Stimulated activated CD4-positive, alpha-beta T cell treated with anti-CD3 and anti-CD28 coated beads, TNF-alpha, amount 100 ng/mL, for 48 hours (primary cell): ENCODE results near the gene ODAD3.
"Not testable (repeated sequence)": the region's sequence is repeated elsewhere in the genome, so short reads cannot be mapped to it uniquely, and the experiment has no call there.

ENCODE experiments used
- DNase-seq, 3 donors: peaks; one replicate each; pipeline ENCODE4 v3.0.0-alpha.2; 2020; ENCODE audit warnings: low read depth in 3 of 3

Gene ODAD3

DNA sequence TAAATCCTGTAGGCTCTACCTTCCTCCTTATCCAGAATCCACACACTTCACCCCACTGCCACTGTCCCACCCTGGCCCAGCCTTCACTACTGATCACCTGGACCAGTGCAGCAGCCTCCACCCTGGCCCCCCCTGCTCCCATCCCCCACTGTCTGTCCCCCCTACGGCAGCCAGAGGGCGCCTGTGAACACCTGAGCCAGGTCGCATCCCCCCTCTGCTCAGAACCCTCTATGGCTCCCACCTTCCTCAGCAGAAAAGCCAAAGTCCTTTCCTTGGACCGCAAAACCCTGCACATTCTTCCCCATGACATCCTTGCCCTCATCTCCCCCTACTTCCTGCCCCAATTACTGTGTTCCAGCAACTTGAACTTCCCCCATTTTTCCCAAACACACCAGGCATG is 25.3 kb upstream of the ODAD3 start:
- DNase-seq, result no peak

DNA sequence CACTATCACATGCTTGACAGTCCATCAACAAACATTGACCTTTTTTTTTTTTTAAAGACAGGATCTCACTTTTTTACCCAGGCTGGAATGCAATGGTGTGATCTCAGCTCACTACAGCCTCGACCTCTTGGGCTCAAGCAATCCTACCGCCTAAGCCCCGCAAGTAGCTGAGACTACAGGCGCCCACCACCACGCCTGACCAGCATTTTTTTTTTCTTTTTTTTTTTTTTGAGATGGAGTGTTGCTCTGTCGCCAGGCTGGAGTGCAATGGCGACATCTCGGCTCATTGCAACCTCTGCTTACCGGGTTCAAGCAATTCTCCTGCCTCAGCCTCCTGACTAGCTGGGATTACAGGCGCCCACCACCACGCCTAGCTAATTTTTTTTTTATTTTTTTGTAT is 24.0 kb upstream of the ODAD3 start:
- not testable (repeated sequence) for DNase-seq

DNA sequence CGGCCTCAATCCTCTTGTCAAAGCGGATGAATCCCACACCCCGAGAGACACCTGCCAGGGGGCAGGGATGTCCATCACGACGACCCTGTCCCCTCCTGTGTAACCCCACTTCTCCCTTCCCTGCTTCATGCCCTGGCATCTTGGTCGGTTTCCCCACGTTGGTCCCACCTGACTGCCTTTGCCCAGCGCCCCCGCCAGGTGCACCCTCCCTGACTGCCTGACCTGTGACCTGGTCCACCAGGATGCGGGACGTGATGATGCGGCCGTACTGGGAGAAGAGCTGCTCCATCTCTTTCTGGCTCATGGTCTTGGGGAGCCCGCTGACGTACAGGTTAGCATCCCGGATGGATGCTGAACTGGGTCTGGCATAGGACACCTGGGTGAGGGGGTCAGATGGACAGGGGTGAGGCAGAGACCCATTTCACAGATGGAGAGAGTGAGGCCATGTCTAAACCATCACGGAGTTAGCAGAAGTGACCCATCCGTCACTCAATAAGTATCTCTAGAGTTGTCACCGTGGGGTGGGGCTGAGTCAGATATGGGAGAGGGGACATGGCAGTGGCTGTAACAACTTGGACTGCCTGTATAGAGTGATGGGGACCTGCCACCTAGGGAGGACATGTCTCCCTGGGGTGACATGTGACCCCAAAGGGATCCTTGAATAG is 23.4 kb upstream of the ODAD3 start:
- DNase-seq, result no peak

DNA sequence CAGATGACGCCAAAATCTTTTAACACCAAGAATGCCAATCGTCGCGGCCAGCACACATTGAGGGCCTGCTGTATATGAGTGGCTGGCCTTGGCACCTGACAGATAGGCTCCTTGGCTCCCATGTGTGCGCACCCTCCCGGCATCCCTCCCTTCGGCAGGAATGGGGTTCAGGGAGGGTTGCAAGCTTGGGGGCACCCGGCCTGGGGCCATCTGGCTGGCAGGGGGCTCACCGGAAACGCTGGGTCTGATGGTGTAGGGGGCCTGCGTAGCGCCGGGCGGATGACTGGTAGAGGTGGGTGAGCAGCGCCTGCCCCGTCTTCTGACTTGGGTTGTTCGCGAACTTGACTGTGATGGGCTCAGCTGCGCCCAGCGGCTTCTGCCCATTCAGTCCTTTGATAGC is 22.9 kb upstream of the ODAD3 start:
- DNase-seq, result no peak

DNA sequence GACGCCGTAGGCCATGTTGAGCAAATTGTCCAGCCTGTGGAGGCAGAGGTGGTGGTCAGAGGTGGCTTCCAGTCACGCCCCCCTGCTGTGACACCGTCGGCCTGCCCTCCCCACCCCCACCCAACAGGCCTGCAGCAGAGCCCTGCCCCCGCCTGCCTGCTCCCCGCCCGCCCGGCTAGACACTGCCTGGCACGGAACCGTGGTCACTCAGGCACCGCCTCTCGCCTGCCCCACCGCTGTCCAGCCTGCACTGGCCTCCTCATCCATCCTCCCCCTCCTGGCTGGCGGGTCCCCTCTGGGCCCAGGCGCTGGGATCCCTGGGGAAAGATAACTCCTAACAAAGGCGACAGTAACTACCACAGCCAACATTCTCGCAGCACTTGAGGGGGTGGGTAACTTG is 22.2 kb upstream of the ODAD3 start:
- DNase-seq, result no peak

DNA sequence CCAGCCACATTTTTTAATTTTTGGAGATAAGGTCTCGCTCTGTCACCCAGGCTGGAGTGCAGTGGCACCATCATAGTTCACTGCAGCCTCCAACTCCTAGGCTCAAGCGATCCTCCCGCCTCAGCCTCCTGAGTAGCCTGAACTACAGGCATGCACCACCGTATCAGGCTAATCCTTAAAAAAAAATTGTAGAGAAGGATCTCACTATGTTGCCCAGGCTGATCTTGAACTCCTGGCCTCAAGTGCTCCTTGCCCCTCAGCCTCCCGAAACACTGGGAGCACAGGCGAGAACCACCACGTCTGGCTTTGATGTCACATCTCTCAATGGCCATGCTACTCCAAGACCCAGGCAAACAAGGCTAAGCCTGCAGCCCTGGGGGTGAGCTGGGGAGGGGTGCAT is 21.7 kb upstream of the ODAD3 start:
- no peak for DNase-seq

DNA sequence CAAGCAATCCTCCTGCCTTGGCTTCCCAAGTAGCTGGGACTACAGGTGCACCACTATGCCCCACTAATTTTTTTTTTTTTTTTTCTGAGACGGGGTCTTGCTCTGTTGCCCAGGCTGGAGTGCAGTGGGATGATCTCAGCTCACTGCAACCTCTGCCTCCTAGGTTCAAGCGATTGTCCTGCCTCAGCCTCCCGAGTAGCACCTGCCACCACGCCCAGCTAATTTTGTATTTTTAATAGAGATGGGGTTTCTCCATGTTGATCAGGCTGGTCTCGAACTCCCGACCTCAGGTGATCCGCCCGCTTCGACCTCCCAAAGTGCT is 20.3 kb upstream of the ODAD3 start:
- DNase-seq, result not testable (repeated sequence)

DNA sequence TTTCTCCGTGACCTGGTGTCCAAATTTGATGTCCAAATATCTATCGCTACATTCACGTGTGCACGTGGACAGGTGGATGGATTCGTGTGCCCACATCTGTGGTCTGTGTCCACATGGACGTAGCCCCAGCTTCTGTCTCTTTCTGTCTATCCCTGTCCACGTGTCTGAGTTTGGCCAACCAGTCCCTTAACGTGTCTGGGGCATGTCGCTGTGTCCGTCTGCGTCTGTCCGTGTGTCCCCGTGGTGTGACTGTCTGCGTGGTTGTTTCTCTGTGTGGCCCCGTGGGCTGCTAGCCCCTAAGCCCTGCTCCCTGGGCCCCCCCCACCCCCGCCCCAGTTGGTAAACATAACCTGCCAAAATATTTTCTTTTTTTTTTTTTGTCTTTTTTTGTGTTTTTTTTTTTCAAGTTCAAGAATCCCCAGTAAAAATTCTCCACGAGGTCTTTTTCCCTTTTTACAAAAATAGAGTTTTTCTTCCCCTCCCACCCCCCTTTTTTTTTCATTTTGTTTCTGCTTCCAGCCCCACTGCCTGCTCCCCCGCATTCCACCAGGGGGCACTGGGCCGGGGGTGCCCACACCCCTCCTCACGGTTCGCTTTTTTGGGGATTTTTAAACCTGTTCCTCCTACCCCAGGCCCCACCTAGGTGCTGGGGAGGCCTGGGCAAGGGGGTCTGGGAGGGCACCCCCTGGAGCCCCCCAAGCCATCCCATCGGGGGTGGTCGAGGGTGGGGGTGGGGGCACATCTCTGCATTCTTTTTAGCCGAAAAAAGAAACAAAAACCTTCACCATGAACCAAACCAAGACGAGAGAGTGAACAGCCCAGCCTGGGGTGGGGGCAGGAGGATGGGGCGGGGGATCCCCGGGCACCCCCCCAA is 18.8 kb upstream of the ODAD3 start:
- no peak for DNase-seq

DNA sequence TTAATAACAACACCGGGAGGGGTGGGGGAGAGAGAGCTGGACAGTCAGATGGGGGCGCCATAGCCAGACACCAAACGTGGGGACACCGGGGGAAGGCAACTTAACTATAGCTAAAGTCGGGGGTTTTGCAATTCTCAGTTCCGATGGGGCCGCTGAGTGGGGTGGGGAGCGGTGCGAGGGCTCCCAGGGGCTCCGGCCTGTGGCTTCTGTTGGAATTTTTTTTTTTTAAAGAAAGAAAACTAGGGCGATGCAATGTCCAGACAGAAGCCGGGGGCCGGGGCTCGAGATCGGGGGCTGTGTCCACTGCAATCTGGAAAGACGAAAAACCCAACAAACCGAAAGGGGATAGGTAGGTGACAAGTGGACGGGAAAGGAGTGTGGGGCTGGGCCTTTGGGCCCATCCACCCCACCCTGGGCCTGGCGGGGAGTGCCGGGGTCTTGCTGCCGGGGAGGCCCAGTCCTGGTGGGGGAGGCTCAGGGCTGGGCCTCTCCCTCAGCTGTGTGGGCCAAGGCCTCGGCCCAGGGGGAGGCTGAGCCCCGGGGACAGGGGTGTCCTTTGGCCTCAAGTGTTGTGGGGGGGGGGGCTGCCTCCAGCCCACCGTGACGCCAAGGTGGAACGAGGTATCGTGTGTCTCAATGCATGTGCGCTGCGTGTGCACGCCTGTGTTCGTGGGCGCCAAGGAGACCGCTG is 17.8 kb upstream of the ODAD3 start:
- DNase-seq, result no peak

DNA sequence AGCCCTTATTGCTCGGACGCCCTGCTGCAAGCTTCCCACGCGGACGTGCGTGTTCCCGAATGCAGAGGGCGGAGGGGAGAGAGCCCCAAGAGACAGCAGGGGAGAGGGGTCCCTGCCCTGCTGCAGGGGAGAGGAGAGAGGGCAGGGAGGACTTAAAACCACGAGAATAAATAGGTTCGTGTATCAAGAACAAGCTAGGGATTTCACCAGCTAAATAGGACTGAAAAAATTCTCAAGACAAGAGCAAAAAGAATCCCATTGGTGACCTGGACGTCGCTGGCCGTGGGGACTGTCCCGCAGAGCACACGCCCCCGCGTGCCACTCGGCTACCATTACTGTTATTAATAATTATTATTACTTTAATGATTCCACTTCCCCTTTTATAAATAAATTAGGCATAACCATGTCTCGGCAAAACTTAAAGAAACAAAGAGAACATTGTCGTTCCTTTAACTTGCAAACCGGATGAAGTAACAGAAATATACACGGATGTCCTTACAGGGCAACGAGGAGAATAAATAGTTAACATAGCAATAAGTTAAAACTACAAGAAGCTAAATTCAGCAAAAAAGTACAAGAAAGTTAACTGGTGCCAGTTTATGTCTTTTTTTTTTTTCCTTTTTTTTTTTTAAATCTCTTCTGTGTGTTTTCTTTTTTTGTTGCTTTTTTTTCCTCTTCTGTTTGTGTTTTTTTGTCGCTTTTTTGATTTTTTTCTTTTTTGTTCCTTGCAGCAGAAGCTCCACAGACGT is 17.1 kb upstream of the ODAD3 start:
- no peak for DNase-seq

DNA sequence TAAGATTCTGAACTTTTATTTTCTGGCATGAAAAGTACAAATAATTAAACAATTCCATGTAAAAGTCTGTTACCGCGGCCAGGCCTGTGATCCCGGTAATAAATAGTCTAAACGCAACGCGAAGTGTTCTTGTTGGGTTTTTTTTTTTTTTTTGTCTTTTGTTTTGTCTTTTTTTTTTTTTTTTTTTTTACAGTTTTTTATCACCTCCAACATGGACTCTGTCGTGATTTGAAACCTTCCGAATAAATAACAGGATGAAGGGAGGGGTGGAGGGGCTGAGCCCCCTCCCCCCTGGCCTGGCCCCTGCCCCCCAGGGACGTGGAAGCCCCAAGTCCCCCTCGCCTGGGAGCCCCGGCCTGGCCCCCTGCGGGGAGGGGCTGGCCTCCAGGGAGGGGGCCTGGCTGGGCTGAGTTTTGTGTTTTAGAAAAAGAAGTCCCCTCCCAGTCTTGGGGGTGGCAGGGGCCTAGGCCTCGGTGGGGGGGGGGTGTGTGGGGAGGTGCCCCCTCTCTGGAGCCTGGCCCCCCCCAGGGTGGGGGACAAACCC is 16.5 kb upstream of the ODAD3 start:
- DNase-seq, result no peak

DNA sequence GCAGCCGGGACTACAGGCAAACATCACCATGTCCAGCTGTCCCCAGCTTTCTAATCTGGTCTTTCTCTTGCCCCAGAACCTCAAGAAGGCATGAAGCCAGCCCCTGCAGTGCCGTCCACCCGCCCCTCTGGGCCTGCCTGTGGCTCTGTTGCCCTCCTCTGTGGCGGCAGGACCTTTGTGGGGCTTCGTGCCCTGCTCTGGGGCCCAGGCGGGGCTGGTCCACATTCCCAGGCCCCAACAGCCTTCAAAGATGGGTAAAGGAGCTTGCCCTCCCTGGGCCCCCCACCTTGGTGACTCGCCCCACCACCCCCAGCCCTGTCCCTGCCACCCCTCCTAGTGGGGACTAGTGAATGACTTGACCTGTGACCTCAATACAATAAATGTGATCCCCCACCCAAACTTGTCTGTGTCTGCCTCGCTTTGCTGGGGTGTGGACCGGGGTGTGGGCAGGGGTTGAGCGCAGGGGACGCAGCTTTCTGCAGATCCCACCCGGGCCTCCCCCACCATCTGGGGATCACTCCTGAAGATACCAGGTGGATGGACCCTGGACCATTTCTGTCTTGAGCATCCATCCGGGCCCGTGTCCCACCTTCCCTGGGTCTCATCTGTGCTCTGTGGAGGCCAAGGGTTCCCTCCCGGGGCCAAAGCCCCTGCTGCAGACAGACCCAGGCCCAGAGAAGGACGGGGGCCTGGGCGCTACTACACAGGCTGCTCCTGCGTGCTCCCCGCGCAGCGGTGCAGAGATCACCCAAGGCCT is 15.8 kb upstream of the ODAD3 start:
- DNase-seq, result no peak

DNA sequence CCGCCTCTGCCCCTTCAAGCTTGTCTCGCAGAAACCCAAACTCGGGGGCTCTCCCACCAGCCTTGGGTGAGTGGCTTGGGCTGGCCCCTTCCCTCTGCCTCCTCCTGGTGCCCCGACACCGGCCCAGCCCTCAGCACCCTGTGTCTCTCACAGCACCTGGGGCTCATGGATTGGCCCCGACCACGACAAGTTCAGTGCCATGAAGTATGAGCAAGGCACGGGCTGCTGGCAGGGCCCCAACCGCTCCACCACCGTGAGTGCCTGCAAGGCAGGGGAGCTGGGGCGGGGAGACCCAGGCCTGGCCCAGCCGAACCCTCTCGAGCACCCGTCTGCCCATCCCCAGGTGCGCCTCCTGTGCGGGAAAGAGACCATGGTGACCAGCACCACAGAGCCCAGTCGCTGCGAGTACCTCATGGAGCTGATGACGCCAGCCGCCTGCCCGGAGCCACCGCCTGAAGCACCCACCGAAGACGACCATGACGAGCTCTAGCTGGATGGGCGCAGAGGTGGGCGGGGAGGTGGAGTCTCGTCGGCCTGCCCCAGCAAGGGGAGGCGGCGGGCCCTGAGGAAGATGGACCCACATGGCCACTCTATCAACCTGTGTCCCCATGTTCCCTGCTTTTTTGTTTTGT is 14.1 kb upstream of the ODAD3 start:
- no peak for DNase-seq

DNA sequence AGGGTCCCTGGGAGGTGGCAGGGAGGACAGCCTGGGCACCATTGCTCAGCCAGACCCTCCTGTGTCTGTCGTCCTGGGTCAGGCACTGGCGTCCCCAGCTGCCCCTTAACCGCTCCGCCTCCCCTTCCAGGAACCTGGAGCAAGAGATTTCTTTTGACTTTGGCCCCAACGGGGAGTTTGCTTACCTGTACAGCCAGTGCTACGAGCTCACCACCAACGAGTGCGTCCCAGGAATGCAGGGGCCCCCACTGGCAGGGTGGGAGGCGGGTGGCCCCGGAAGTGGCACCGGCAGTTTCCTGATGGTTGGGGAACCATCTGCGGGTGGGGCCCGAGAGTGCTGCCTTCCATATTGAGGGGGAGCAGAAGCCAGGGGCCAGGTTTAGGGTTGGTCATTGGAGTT is 13.5 kb upstream of the ODAD3 start:
- DNase-seq, result no peak

DNA sequence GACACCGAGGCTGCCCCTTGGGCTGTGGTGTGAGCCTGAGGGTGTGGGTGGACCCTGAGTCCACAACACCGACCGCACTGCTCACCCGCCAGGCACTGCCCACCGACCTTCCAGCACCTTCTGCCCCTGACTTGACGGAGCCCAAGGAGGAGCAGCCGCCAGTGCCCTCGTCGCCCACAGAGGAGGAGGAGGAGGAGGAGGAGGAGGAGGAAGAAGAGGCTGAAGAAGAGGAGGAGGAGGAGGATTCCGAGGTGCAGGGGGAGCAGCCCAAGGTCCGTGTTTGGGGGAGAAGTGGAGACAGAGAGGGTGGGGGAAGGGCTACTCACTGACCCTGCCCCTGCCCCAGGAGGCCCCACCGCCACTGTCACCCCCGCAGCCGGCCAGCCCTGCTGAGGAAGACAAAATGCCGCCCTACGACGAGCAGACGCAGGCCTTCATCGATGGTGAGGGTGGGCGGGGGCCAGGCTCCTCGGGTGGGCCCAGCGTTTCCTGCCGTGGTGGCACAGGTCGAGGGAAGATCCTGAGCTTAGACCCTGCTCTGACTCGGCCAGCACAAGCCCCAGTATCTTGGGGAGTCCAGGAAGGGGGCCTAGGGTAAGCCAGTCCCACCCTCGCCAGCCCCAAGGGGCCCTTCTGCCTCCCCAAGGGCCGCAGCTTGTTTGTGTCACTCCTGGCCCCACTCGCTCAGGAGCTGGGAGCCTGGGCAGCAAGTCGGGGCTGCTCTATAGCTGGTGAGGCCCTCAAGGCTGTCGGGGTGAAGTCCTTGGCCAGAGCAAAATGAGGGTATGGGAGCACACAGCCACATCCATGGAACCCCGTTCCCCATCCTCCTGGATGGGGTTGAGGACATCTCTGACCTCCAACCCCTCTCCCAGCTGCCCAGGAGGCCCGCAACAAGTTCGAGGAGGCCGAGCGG is 12.7 kb upstream of the ODAD3 start:
- no peak for DNase-seq

DNA sequence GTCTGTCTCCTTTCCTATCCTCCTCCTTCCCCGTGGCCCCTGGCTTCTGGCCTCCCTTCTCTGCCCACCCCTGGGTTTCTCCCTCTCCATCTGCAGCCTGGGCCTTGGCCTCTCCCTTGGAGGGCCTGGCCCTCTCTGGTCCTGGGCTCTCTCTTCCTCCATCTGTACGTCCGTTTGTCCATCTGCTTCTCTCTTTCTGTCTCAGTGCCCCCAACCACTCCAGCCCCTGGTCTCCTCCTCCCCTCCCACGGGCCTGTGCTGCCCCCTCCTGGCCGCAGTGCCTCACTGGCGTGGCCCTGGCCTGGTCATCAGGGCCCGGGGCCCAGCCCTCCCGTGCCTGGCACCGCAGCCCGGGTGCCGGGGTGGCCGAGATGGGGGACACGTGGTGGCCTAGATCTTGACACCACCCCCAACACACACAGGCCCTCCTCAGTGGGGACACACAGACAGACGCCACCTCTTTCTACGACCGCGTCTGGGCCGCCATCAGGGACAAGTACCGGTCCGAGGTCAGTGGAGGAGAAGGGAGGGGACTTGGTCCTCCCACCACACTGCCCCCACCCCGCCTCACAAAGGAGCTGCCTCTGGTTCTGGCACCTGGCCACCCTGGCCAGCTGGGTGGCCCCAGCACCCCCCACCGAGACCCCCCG is 11.9 kb upstream of the ODAD3 start:
- DNase-seq, result peak in 1 of 3 donors; percentile 43

DNA sequence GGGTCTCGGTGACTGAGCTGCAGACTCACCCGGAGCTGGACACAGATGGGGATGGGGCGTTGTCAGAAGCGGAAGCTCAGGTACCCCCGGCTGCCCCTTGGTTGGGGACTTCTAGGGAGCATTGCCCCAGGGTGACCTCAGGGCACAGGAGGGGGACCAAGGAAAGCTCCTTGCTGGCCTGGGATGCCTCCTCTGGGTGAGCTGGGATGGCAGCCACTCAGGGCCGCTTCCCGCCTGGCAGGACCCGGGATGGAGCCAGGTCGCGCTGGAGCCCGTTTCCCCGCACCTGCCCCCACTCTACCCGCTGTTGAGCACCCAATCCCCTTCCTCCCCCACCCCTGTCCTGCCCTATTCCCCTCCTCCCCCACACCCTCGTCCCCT is 11.3 kb upstream of the ODAD3 start:
- DNase-seq, result no peak

DNA sequence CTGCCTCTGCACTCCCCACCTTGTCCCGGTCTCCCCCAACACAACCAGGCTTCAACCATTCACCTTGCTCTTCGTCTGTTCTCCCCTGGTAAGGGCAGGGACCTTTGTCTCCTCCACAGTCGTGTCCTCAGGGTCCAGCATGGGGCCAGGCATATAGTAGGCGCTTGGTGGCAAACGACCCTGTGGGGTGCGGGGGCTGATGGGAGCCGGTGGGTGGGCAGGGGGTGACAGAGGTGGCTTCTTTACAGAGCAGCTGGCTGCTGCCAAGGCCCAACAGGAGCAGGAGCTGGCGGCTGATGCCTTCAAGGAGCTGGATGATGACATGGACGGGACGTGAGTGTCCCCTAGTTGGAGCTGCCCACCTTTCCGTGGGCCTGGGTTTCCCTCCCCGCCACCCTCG is 10.2 kb upstream of the ODAD3 start:
- no peak for DNase-seq

DNA sequence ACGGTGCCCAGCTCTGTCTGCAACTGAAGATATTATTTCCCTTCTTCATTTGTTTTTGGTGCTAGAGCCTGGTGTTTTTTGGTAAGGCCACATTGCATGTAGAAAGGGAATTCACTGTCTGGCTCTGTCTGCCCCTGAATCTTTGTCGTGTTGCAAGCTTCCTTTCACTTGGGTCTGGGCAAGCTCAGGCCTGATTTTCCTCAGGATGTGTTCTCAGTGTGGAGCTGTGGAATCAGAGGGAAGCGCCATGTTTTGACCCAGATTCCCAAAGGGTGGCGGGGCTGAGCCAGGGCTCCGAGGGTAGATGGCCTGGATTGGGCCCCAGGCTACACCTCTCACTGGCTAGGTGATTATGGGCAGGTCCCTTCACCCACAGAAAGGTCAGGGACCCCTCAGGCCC is 9.1 kb upstream of the ODAD3 start:
- DNase-seq, result no peak
